ENCODE results near the gene TANC2.

Gene TANC2

DNA sequence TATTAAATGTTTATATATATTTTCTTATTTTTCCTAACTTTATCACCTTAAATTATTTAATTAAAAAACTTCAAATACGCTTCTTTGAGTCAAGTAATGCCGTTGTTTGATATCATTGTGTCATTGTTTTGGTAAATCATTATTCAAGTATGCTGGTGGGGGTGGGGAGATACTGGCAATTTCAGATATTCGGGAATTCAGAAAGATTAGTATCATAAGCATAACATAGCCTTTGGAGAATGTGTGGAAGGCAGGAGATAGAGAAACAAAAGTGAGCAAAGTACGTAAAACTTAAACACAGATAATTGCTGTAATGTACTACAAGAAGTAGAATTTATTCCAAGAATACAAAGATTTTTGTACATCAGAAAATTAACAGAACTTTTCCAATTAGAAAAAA, 49.8 kb downstream of the TANC2 start:
- no peak for DNase-seq

Measured in NCI-H526 treated with DMSO at 0.1 percent for 48 hours (cell line).